Lung microvascular endothelial cell (primary cell): ENCODE results near the gene YIPF3. TPM values are rescaled to one million over a fixed set of nuclear protein-coding genes. Genes with fewer than 3 reads are reported as not detected.
"Not testable (repeated sequence)": the region's sequence is repeated elsewhere in the genome, so short reads cannot be mapped to it uniquely, and the experiment has no call there.

Experiments
- DNase-seq, 2 donors: peaks; one replicate each; pipeline versions ENCODE4 v3.0.0 to v3.0.0-alpha.2; 2010; ENCODE audit warnings: low read depth in 2 of 2
- total RNA-seq: library from RNA; depleted of rRNA; stranded (reverse); fragments of >200 nt; gene quantifications from 2 replicates; pipeline ENCODE4 v1.2.1, GENCODE V29; 2014

The YIPF3 gene
- total RNA-seq, 1 donor from 2014 or later: 137 TPM

GRCh38 chr6:43493230-43493629 lies 23.5 kb downstream of the YIPF3 start:
- DNase-seq: no peak

DNA sequence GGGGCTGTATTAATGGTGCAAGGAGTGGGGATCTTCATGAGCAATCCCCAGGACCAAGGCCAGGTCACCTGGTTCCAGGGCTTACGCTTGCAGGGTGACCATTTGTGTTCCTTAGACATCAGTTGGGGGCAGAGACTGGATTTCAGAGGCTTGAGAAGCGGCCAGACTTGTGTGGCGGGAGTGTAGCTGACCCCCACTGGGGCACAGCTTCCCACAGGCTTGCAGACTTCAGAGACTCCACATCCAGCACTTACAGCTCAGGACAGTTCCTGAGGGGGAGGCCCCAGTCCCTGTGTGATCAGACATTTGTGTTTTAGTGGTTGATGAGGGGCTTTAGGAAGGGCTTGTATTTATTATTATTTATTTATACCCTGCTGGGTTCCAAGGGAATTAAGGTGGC lies 24.1 kb downstream of the YIPF3 start:
- peak in 1 of 2 donors; percentile 34 for DNase-seq

DNA sequence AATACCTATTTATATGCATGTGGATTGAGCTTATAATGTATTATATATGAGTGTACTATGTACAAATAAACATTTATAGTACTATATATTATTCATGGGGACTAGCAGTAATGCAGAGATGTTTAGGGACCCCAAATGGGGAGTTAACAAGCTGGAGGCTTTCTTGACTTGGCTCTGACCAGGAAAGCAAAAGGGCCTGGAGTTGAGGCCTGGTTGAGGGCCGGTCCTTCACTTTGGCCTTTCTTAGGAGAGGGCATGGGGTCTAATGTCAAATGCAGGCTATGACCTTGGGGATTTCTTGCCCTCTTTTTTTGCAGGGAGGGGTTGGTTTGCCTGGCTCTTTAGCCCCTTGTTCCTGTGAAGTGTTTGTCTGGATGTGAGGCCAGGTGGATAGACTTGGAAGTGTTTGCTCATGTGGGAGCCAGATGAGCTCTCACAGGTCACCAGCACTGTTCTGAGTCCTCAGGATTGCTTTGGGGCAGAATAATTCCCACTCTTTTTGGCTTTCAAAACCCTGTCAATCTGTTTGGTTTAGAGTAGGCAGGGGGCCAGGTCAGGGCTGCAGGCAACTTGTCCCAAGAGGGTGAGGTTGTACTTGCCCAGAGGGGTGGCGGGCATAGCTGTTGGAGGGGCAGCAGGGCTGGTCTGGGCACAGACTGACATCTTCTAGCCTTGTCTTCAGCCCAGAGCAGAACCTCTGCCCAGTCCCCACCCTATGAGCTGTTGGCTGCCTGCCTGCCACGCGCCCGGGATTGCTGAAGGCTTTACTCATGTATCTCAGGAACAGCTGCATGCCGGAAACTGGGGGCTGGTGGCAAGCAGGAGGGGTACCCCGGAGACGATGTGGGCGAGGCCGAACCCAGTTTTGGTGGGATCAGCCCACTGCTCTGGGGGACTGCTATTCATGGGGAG lies 24.7 kb downstream of the YIPF3 start:
- DNase-seq: peak in 1 of 2 donors; percentile 66

- no peak for DNase-seq
Measured at GRCh38 chr6:43490523-43490939, 26.2 kb downstream of the YIPF3 start.

GRCh38 chr6:43489277-43490072 lies 27.3 kb downstream of the YIPF3 start:
- DNase-seq: no peak

GRCh38 chr6:43488667-43489276 lies 28.0 kb downstream of the YIPF3 start:
- no peak for DNase-seq

GRCh38 chr6:43481591-43482236 lies 35.0 kb downstream of the YIPF3 start:
- no peak for DNase-seq

DNA sequence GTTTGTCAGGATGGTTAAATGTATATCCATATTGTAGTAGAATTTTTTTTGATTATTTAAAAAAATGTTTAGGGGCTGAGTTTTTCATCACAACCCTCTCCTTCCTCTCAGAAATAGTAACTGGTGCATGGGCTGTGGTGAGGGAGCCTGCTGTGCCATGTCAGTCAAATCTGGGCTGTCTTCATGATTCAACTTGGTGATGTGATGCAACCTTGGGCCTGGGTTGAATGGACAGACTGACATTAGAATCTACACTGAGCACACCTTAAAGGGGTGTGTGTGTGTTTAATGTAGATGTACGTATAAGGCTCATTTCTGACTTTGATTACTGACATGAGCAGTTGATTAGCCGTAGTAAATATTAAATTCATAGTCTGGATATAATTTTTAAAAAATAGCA lies 35.7 kb downstream of the YIPF3 start:
- DNase-seq: no peak

- DNase-seq: no peak
Measured at GRCh38 chr6:43478008-43478372, 38.7 kb downstream of the YIPF3 start.

DNA sequence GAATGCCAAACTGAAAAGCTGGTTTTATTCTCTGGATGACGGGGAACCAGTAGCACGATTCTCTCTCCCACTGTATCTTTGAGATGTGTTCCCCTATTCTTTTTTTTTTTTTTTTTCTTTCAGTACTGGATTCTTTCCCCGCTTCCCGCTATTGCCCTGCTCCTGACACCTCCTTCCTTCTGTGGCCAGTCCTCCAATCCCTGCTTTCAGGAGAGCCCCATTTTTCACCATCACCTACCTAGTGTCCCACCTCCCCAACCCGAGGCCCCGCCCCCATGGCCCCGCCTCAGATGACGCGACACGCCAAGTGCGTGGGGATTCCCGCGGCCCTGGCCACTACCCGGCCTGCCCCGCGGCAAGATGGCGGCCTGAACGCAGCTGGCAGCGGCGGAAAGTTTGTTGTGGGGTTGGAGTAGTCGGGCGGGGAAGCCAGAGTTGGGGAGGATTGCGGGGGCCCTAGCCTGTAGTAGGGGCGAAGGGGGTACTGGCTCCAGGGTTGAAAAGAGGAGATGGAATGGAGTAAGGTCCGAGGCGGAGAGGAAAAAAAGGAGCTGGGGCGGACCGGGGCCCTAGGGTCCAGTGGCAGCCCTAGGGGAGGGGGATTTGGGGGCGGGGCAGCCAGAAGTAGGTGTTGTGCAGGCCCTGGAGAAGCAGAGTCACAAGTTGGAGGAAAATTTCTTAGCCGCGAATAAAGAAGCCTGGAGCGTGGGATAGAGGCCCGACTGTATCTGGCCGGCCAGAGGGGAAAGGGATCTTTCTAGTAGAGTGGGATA lies 39.3 kb downstream of the YIPF3 start, which contains the start of gene TJAP1:
Gene TJAP1 (plus strand): TSS at position 336 of the 773 bp plus-strand sequence. CDS start 21,432 bp downstream, outside the sequence.
- DNase-seq: peak; percentile 82 to 89

DNA sequence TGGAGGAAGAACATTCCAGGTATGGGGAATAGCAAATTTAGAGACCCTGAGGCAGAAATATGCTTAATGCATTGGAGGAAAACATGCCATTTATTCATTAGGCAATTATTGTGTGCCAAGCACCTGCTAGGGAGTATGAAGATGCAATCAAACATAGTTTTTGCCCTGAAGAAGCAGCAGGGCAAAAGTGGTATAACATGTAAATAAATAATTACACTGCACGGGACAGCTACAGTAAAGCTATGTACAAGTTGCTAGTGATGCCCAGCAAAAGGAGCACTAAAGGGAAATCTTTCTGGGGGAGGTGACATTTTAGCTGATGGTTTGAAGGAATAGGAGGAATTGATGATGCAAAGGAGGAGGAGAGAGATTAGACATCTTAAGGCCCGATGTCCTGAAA lies 40.0 kb downstream of the YIPF3 start:
- DNase-seq: no peak

- no peak for DNase-seq
Measured at GRCh38 chr6:43475516-43475915, 41.2 kb downstream of the YIPF3 start.

GRCh38 chr6:43472515-43472914 lies 44.2 kb downstream of the YIPF3 start:
- no peak for DNase-seq

- no peak for DNase-seq
Measured at GRCh38 chr6:43471399-43471798, 45.3 kb downstream of the YIPF3 start.

- DNase-seq: no peak
Measured at GRCh38 chr6:43469947-43470346, 46.8 kb downstream of the YIPF3 start.

- peak in 1 of 2 donors; percentile 25 for DNase-seq
Measured at GRCh38 chr6:43468748-43469681, 47.7 kb downstream of the YIPF3 start.

DNA sequence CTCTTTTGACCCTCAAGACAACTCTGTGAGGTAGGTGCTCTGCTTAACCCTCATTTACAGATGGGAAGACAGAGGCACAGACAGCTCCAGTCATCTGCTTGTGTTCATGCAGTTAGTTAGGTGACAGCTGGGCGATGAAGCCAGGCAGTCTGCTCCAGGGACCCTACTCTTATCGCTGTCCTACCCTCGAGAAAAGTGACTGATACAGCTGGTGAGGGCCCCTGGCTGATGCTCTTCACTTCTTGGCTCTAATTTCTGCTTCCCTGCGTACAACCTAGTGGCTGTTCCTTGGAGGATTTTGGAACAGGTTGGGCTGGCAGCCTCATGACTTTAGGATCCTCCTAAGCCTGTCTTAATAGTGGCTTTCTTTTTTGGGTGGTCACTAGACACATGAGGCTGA lies 48.5 kb downstream of the YIPF3 start:
- DNase-seq: no peak

GRCh38 chr6:43467752-43468151 lies 49.0 kb downstream of the YIPF3 start:
- no peak for DNase-seq

DNA sequence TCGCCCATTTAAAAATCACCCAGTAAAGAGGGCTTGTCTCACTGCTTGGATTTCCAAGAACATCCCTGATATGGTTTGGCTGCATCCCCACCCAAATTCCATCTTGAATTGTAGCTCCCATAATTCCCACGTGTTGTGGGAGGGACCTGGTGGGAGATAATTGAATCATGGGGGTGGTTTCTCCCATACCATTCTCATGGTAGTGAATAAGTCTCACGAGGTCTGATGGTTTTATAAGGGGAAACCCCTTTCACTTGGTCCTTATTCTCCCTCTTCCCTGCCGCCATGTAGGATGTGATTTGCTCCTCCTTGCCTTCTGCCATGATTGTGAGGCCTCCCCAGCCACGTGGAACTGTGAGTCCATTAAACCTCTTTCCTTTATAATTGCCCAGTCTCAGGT lies 49.5 kb downstream of the YIPF3 start:
- DNase-seq: not testable (repeated sequence)

DNA sequence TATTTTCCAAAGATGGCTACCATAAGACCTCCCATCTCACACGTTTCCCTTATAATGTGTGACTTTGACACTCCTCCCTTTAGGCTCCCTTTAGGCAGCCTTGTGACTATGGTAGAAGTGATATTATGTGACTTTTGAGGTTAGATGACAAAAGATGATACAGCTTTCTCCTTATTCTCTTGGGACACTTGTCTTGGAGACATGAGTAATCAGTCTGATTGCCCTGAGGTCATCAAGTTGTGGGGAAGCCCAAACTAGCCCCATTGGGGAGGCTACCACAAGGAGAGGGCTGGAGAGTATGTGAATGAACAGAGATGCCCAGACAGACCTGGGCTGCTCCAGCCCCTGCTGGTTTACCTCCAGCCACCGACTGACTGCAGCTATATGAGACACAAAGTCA lies 50.8 kb downstream of the YIPF3 start:
- DNase-seq: no peak
